NCI-H1417 treated with DMSO at 0.1 percent for 48 hours (cell line): ENCODE results near the gene TBL1Y.
"Not testable (repeated sequence)": the region's sequence is repeated elsewhere in the genome, so short reads cannot be mapped to it uniquely, and the experiment has no call there.

Experiments used
- DNase-seq: peaks from one replicate; lab custom pipeline; 2025; lab: John Stamatoyannopoulos, UW

The TBL1Y gene

GRCh38 chrY:6972271-6972887 lies 61.9 kb downstream of the TBL1Y start:
- DNase-seq, result no peak

GRCh38 chrY:6974971-6975370 lies 64.5 kb downstream of the TBL1Y start:
- DNase-seq, result no peak

- DNase-seq, result no peak
Observed at GRCh38 chrY:6977783-6978182, 67.3 kb downstream of the TBL1Y start.

- DNase-seq, result no peak
Observed at GRCh38 chrY:6983221-6983620, 72.7 kb downstream of the TBL1Y start.

GRCh38 chrY:6987811-6988210 lies 77.3 kb downstream of the TBL1Y start:
- no peak for DNase-seq

- DNase-seq, result no peak
Observed at GRCh38 chrY:6989886-6990620, 79.6 kb downstream of the TBL1Y start.

- no peak for DNase-seq
Observed at GRCh38 chrY:6992041-6992440, 81.5 kb downstream of the TBL1Y start.

- DNase-seq, result no peak
Observed at GRCh38 chrY:6995987-6996386, 85.5 kb downstream of the TBL1Y start.

GRCh38 chrY:6997503-6998066 lies 87.1 kb downstream of the TBL1Y start:
- no peak for DNase-seq

GRCh38 chrY:6999905-7000304 lies 89.4 kb downstream of the TBL1Y start:
- no peak for DNase-seq

GRCh38 chrY:7002581-7002980 lies 92.1 kb downstream of the TBL1Y start:
- no peak for DNase-seq

GRCh38 chrY:7007911-7008310 lies 97.4 kb downstream of the TBL1Y start:
- no peak for DNase-seq

- no peak for DNase-seq
Observed at GRCh38 chrY:7008578-7009355, 98.3 kb downstream of the TBL1Y start.

GRCh38 chrY:7013051-7013450 lies 102.6 kb downstream of the TBL1Y start:
- no peak for DNase-seq

GRCh38 chrY:7016521-7016920 lies 106.0 kb downstream of the TBL1Y start:
- no peak for DNase-seq

GRCh38 chrY:7017244-7018080 lies 107.0 kb downstream of the TBL1Y start:
- no peak for DNase-seq

- no peak for DNase-seq
Observed at GRCh38 chrY:7039037-7039436, 128.5 kb downstream of the TBL1Y start.

GRCh38 chrY:7040662-7041061 lies 130.2 kb downstream of the TBL1Y start:
- DNase-seq, result no peak

GRCh38 chrY:7041983-7042382 lies 131.5 kb downstream of the TBL1Y start:
- DNase-seq, result no peak

- DNase-seq, result not testable (repeated sequence)
Observed at GRCh38 chrY:7052461-7052860, 142.0 kb downstream of the TBL1Y start.

- DNase-seq, result no peak
Observed at GRCh38 chrY:7056886-7057285, 146.4 kb downstream of the TBL1Y start.

- DNase-seq, result no peak
Observed at GRCh38 chrY:7078725-7079124, 168.2 kb downstream of the TBL1Y start.
